ENCODE results near the gene ARMC8.

DNA sequence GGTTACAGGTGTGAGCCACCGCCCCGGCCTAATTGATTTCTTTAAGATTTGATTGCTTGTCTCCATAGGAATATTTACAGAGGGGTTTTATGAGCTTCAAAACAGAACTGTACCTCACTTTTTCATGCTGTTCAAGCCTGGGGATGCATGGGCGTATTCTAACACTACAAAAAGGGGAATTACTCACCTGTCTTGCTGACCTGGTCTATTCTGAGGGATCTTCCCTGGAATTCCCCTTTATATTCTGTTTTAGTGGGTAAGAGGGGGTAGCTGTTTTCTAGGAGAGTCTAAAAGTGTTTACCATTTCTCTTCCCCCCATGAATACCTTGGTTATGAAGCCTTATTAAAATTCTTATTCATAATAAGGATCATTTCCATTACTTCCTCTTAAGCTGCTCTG is 94.5 kb downstream of the ARMC8 start:
- TF ChIP-seq, protein P1, sequence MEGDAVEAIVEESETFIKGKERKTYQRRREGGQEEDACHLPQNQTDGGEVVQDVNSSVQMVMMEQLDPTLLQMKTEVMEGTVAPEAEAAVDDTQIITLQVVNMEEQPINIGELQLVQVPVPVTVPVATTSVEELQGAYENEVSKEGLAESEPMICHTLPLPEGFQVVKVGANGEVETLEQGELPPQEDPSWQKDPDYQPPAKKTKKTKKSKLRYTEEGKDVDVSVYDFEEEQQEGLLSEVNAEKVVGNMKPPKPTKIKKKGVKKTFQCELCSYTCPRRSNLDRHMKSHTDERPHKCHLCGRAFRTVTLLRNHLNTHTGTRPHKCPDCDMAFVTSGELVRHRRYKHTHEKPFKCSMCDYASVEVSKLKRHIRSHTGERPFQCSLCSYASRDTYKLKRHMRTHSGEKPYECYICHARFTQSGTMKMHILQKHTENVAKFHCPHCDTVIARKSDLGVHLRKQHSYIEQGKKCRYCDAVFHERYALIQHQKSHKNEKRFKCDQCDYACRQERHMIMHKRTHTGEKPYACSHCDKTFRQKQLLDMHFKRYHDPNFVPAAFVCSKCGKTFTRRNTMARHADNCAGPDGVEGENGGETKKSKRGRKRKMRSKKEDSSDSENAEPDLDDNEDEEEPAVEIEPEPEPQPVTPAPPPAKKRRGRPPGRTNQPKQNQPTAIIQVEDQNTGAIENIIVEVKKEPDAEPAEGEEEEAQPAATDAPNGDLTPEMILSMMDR (IDR thresholded peaks at IDR 0.05) = no peak
- no peak for TF ChIP-seq POLR2A (IDR thresholded peaks at IDR 0.05)

Measured in body of pancreas (tissue), 4 donors.